ENCODE results near the gene TMEFF2.
"Not testable (repeated sequence)": the region's sequence is repeated elsewhere in the genome, so short reads cannot be mapped to it uniquely, and the experiment has no call there.

Gene TMEFF2

GRCh38 chr2:192126912-192127311, 67.8 kb downstream of the TMEFF2 start:
- H3K4me1 ChIP-seq (ENCODE audit: control insufficient read depth, insufficient read depth, low read length) = peaks cover 16% of the 10 kb centered on the region

GRCh38 chr2:192126426-192126825, 68.3 kb downstream of the TMEFF2 start:
- Histone ChIP-seq H3K27me3 (ENCODE audit: control insufficient read depth, insufficient read depth, low read length) (no peaks in the 10 kb centered on the region), H3K9ac (ENCODE audit: low read depth, low read length) (no peak overlapping the region), H3K9me3 (ENCODE audit: control insufficient read depth, insufficient read depth, low read length) (no peaks in the 10 kb centered on the region), H3K4me3 (ENCODE audit: low read depth, low read length) (no peak overlapping the region), H3K4me1 (ENCODE audit: control insufficient read depth, insufficient read depth, low read length) (peaks cover 16% of the 10 kb centered on the region), H3K36me3 (ENCODE audit: control insufficient read depth, insufficient read depth, low read length) (no peaks in the 10 kb centered on the region)

More at GRCh38 chr2:192126912-192127311, 67.8 kb downstream of the TMEFF2 start:
- Histone ChIP-seq H3K9ac (ENCODE audit: low read depth, low read length) (no peak overlapping the region), H3K27me3 (ENCODE audit: control insufficient read depth, insufficient read depth, low read length) (no peaks in the 10 kb centered on the region), H3K36me3 (ENCODE audit: control insufficient read depth, insufficient read depth, low read length) (no peaks in the 10 kb centered on the region), H3K4me3 (ENCODE audit: low read depth, low read length) (no peak overlapping the region), H3K9me3 (ENCODE audit: control insufficient read depth, insufficient read depth, low read length) (no peaks in the 10 kb centered on the region)

- Histone ChIP-seq H3K4me3 (ENCODE audit: low read depth, low read length) (no peak overlapping the region), H3K27me3 (ENCODE audit: control insufficient read depth, insufficient read depth, low read length) (no peaks in the 10 kb centered on the region), H3K36me3 (ENCODE audit: control insufficient read depth, insufficient read depth, low read length) (no peaks in the 10 kb centered on the region), H3K9ac (ENCODE audit: low read depth, low read length) (no peak overlapping the region), H3K4me1 (ENCODE audit: control insufficient read depth, insufficient read depth, low read length) (peaks cover 12% of the 10 kb centered on the region), H3K9me3 (ENCODE audit: control insufficient read depth, insufficient read depth, low read length) (no peaks in the 10 kb centered on the region)
Observed at GRCh38 chr2:192124571-192124970, 70.2 kb downstream of the TMEFF2 start.

GRCh38 chr2:192123847-192124246, 70.9 kb downstream of the TMEFF2 start:
- no peaks in the 10 kb centered on the region for H3K36me3 ChIP-seq (ENCODE audit: control insufficient read depth, insufficient read depth, low read length)

GRCh38 chr2:192122946-192123345, 71.8 kb downstream of the TMEFF2 start:
- Histone ChIP-seq H3K9ac (ENCODE audit: low read depth, low read length) (no peak overlapping the region), H3K27me3 (ENCODE audit: control insufficient read depth, insufficient read depth, low read length) (no peaks in the 10 kb centered on the region)

More at GRCh38 chr2:192123847-192124246, 70.9 kb downstream of the TMEFF2 start:
- Histone ChIP-seq H3K9ac (ENCODE audit: low read depth, low read length) (no peak overlapping the region), H3K4me1 (ENCODE audit: control insufficient read depth, insufficient read depth, low read length) (peaks cover 6% of the 10 kb centered on the region), H3K9me3 (ENCODE audit: control insufficient read depth, insufficient read depth, low read length) (no peaks in the 10 kb centered on the region), H3K27me3 (ENCODE audit: control insufficient read depth, insufficient read depth, low read length) (no peaks in the 10 kb centered on the region), H3K4me3 (ENCODE audit: low read depth, low read length) (no peak overlapping the region)

GRCh38 chr2:192122141-192122540, 72.6 kb downstream of the TMEFF2 start:
- Histone ChIP-seq H3K4me1 (ENCODE audit: control insufficient read depth, insufficient read depth, low read length) (peaks cover 3% of the 10 kb centered on the region), H3K36me3 (ENCODE audit: control insufficient read depth, insufficient read depth, low read length) (no peaks in the 10 kb centered on the region), H3K4me3 (ENCODE audit: low read depth, low read length) (no peak overlapping the region), H3K9me3 (ENCODE audit: control insufficient read depth, insufficient read depth, low read length) (no peaks in the 10 kb centered on the region), H3K9ac (ENCODE audit: low read depth, low read length) (no peak overlapping the region), H3K27me3 (ENCODE audit: control insufficient read depth, insufficient read depth, low read length) (no peaks in the 10 kb centered on the region)

More at GRCh38 chr2:192122946-192123345, 71.8 kb downstream of the TMEFF2 start:
- Histone ChIP-seq H3K36me3 (ENCODE audit: control insufficient read depth, insufficient read depth, low read length) (no peaks in the 10 kb centered on the region), H3K4me3 (ENCODE audit: low read depth, low read length) (no peak overlapping the region), H3K4me1 (ENCODE audit: control insufficient read depth, insufficient read depth, low read length) (peaks cover 3% of the 10 kb centered on the region), H3K9me3 (ENCODE audit: control insufficient read depth, insufficient read depth, low read length) (no peaks in the 10 kb centered on the region)

- Histone ChIP-seq H3K36me3 (ENCODE audit: control insufficient read depth, insufficient read depth, low read length) (no peaks in the 10 kb centered on the region), H3K27me3 (ENCODE audit: control insufficient read depth, insufficient read depth, low read length) (no peaks in the 10 kb centered on the region), H3K4me3 (ENCODE audit: low read depth, low read length) (no peak overlapping the region)
Observed at GRCh38 chr2:192119536-192119935, 75.2 kb downstream of the TMEFF2 start.

GRCh38 chr2:192117705-192118104, 77.0 kb downstream of the TMEFF2 start:
- Histone ChIP-seq H3K36me3 (ENCODE audit: control insufficient read depth, insufficient read depth, low read length) (no peaks in the 10 kb centered on the region), H3K4me1 (ENCODE audit: control insufficient read depth, insufficient read depth, low read length) (no peaks in the 10 kb centered on the region), H3K4me3 (ENCODE audit: low read depth, low read length) (no peak overlapping the region), H3K9ac (ENCODE audit: low read depth, low read length) (no peak overlapping the region), H3K9me3 (ENCODE audit: control insufficient read depth, insufficient read depth, low read length) (peaks cover 2% of the 10 kb centered on the region), H3K27me3 (ENCODE audit: control insufficient read depth, insufficient read depth, low read length) (no peaks in the 10 kb centered on the region)

More at GRCh38 chr2:192119536-192119935, 75.2 kb downstream of the TMEFF2 start:
- peaks cover 2% of the 10 kb centered on the region for H3K9me3 ChIP-seq (ENCODE audit: control insufficient read depth, insufficient read depth, low read length)
- H3K4me1 ChIP-seq (ENCODE audit: control insufficient read depth, insufficient read depth, low read length) = no peaks in the 10 kb centered on the region
- no peak overlapping the region for H3K9ac ChIP-seq (ENCODE audit: low read depth, low read length)

GRCh38 chr2:192111536-192111935, 83.2 kb downstream of the TMEFF2 start:
- H3K4me3 ChIP-seq (ENCODE audit: low read depth, low read length); H3K9me3 ChIP-seq (ENCODE audit: control insufficient read depth, insufficient read depth, low read length); H3K4me1 ChIP-seq (ENCODE audit: control insufficient read depth, insufficient read depth, low read length); H3K27me3 ChIP-seq (ENCODE audit: control insufficient read depth, insufficient read depth, low read length); H3K9ac ChIP-seq (ENCODE audit: low read depth, low read length); H3K36me3 ChIP-seq (ENCODE audit: control insufficient read depth, insufficient read depth, low read length): not testable (repeated sequence)

GRCh38 chr2:192099742-192100141, 95.0 kb downstream of the TMEFF2 start:
- H3K9me3 ChIP-seq (ENCODE audit: control insufficient read depth, insufficient read depth, low read length) = no peaks in the 10 kb centered on the region
- no peak overlapping the region for H3K9ac ChIP-seq (ENCODE audit: low read depth, low read length)
- H3K27me3 ChIP-seq (ENCODE audit: control insufficient read depth, insufficient read depth, low read length) = no peaks in the 10 kb centered on the region
- H3K36me3 ChIP-seq (ENCODE audit: control insufficient read depth, insufficient read depth, low read length) = no peaks in the 10 kb centered on the region
- H3K4me3 ChIP-seq (ENCODE audit: low read depth, low read length) = no peak overlapping the region
- H3K4me1 ChIP-seq (ENCODE audit: control insufficient read depth, insufficient read depth, low read length) = no peaks in the 10 kb centered on the region

GRCh38 chr2:192098814-192099491, 95.8 kb downstream of the TMEFF2 start:
- Histone ChIP-seq H3K9ac (ENCODE audit: low read depth, low read length) (no peak overlapping the region), H3K4me3 (ENCODE audit: low read depth, low read length) (no peak overlapping the region), H3K9me3 (ENCODE audit: control insufficient read depth, insufficient read depth, low read length) (no peaks in the 10 kb centered on the region), H3K4me1 (ENCODE audit: control insufficient read depth, insufficient read depth, low read length) (no peaks in the 10 kb centered on the region), H3K27me3 (ENCODE audit: control insufficient read depth, insufficient read depth, low read length) (no peaks in the 10 kb centered on the region), H3K36me3 (ENCODE audit: control insufficient read depth, insufficient read depth, low read length) (no peaks in the 10 kb centered on the region)

- Histone ChIP-seq H3K4me1 (ENCODE audit: control insufficient read depth, insufficient read depth, low read length) (peaks cover 2% of the 10 kb centered on the region), H3K36me3 (ENCODE audit: control insufficient read depth, insufficient read depth, low read length) (no peaks in the 10 kb centered on the region), H3K9ac (ENCODE audit: low read depth, low read length) (no peak overlapping the region), H3K4me3 (ENCODE audit: low read depth, low read length) (no peak overlapping the region), H3K9me3 (ENCODE audit: control insufficient read depth, insufficient read depth, low read length) (no peaks in the 10 kb centered on the region), H3K27me3 (ENCODE audit: control insufficient read depth, insufficient read depth, low read length) (no peaks in the 10 kb centered on the region)
Observed at GRCh38 chr2:192091476-192091875, 103.3 kb downstream of the TMEFF2 start.

Data from iPS-15b (cell line).